Activated naive CD8-positive, alpha-beta T cell (primary cell): ENCODE measurements around the gene SDHAF3.
"Not testable (repeated sequence)": the region's sequence is repeated elsewhere in the genome, so short reads cannot be mapped to it uniquely, and the experiment has no call there.

Experiments used
- H3K27ac Mint-ChIP-seq: one replicate; pipeline ENCODE4 v1.8.0; 2021; ENCODE audit warnings: mixed read lengths
- H3K27me3 Mint-ChIP-seq: one replicate; pipeline ENCODE4 v1.8.0; 2021; ENCODE audit warnings: mixed read lengths
- H3K36me3 Mint-ChIP-seq: one replicate; pipeline ENCODE4 v1.8.0; 2021; ENCODE audit warnings: mixed read lengths
- H3K4me1 Mint-ChIP-seq: one replicate; pipeline ENCODE4 v1.8.0; 2021; ENCODE audit warnings: low read depth, mixed read lengths
- H3K4me3 Mint-ChIP-seq: one replicate; pipeline ENCODE4 v1.8.0; 2021; ENCODE audit warnings: mild to moderate bottlenecking, mixed read lengths
- H3K9me3 Mint-ChIP-seq: one replicate; pipeline ENCODE4 v1.8.0; 2021; ENCODE audit warnings: low read depth, mixed read lengths

Gene SDHAF3

DNA sequence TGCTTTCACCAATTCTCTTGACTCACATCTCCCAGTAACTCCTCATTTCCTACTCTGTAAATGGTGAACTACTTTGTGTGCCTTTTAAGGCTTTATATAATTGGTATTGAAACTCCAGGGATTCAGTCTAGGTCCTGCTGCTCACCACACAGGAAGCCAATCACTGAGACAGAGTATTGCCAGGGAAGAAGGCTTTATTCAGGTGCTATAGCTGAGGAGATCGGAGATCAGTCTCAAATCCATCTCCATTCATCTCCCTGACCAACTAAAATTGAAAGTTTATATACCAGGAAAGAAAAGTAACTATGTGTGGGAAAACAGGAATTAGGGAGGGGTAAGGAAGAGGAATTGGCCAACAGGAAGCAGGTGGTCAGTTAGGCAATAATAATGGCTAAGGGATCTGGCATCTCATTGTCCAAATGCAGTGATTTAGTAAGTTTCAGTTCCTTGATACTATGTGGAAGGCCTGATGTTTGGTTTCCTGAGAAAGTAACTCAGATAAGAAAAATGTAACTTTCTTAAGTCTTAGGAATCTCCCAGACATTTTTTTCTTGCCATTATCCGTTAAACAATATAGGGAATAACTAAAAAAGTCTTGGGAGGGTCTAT lies 10.2 kb upstream of the SDHAF3 start:
- H3K27ac Mint-ChIP-seq: no peak overlapping the region
- peaks cover 9% of the 10 kb centered on the region for H3K36me3 Mint-ChIP-seq

DNA sequence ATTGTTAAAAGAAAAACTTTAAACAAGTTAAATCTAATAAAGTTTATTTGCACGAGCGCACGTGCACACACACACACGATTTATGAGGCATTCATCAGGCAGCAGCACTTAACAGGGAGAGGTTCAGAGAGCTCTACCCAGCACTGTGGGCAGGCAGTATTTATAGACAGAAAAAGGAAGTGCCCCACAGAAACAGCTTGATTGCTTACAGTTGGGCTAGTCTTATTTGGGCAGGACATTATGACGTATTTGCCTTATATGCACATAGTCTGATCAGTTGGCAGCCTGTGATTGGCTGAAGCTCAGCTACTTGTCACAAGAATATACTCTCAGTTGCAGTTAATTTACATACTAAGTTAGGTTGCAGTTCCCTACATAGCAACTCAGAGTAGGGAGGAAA lies 1.2 kb upstream of the SDHAF3 start:
- Mint-ChIP-seq H3K4me1 (peaks cover 37% of the 10 kb centered on the region), H3K27me3 (no peaks in the 10 kb centered on the region), H3K36me3 (peaks cover 3% of the 10 kb centered on the region), H3K9me3 (no peaks in the 10 kb centered on the region), H3K4me3 (peak overlapping the region; percentile 97), H3K27ac (peak overlapping the region; percentile 95)

More for the DNA sequence above, 10.2 kb upstream of the SDHAF3 start:
- Mint-ChIP-seq H3K27me3 (peaks cover 11% of the 10 kb centered on the region), H3K9me3 (peaks cover 9% of the 10 kb centered on the region), H3K4me1 (no peaks in the 10 kb centered on the region), H3K4me3 (no peak overlapping the region)

DNA sequence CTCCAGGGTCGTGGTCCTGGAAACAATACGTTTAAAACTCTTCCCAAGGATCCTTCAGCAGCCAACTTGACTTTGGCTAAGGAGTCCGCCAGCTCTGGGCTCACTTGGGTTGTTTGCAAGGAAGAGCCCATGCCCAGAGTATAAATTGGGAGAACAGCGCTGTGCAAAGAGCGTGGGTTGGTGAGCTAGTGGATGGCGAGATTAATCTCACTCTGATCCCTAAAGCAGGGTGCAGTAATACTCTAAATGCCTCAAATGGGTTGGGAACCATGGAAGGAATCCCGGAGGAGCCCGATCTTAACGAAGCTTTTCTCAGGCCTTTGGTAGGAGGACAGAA lies 495 bp upstream of the SDHAF3 start:
- Mint-ChIP-seq H3K4me1 (peaks cover 40% of the 10 kb centered on the region), H3K27me3 (no peaks in the 10 kb centered on the region), H3K27ac (peak overlapping the region; percentile 95), H3K9me3 (no peaks in the 10 kb centered on the region), H3K36me3 (peaks cover 6% of the 10 kb centered on the region), H3K4me3 (peak overlapping the region; percentile 97)

DNA sequence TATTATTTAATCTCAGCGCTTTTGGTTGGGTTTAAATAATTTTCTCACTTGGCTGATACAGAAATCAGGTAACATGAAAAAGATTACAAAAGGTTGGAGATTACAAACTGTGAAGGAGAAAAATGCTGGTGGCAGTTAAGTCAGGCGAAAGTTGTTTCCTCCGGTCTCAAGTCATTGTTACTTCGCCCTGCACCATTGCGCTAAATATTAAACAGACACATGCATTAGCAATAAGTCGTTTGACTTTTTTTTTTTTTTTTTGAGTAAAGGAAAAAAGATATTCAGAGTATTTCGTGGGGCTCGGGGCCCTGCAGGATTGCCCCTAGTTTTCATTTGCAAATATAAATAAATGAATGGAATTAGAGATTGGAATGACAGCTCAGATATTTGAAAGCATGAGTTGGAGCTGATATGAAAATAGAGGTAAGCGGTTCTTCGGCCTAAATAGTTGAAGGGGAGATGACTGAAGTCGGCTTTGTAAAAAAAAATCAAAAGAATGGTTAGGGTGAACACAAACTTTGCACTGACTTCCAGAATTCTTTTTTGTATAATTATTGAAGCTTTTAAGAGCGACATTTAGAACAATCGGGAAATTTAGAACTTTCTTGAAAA lies 914 bp downstream of the SDHAF3 start:
- peak overlapping the region; percentile 97 for H3K4me3 Mint-ChIP-seq
- H3K36me3 Mint-ChIP-seq: peaks cover 8% of the 10 kb centered on the region
- peak overlapping the region; percentile 95 for H3K27ac Mint-ChIP-seq
- no peaks in the 10 kb centered on the region for H3K27me3 Mint-ChIP-seq
- H3K9me3 Mint-ChIP-seq: no peaks in the 10 kb centered on the region
- peaks cover 42% of the 10 kb centered on the region for H3K4me1 Mint-ChIP-seq

DNA sequence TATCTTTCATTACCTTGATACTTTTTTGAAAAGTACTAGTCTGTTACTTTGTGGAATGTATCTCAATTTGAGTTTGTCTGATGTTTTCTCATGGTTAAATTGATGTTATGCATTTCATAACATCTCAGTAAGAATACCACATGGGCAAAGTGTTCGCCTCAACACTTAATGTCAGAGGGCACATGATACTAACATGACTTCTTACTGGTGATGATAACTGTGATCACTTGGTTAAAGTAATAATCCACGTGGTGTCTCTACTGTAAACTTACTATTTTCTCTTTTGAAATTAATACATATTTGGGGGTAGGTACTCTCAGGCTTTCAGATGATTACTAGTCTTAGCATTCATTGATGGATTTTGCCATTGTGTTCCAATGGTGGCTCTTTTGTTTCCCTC lies 2.2 kb downstream of the SDHAF3 start:
- no peaks in the 10 kb centered on the region for H3K9me3 Mint-ChIP-seq
- H3K27ac Mint-ChIP-seq: no peak overlapping the region
- H3K27me3 Mint-ChIP-seq: no peaks in the 10 kb centered on the region
- H3K36me3 Mint-ChIP-seq: peaks cover 13% of the 10 kb centered on the region
- peak overlapping the region; percentile 46 for H3K4me3 Mint-ChIP-seq
- peaks cover 46% of the 10 kb centered on the region for H3K4me1 Mint-ChIP-seq

DNA sequence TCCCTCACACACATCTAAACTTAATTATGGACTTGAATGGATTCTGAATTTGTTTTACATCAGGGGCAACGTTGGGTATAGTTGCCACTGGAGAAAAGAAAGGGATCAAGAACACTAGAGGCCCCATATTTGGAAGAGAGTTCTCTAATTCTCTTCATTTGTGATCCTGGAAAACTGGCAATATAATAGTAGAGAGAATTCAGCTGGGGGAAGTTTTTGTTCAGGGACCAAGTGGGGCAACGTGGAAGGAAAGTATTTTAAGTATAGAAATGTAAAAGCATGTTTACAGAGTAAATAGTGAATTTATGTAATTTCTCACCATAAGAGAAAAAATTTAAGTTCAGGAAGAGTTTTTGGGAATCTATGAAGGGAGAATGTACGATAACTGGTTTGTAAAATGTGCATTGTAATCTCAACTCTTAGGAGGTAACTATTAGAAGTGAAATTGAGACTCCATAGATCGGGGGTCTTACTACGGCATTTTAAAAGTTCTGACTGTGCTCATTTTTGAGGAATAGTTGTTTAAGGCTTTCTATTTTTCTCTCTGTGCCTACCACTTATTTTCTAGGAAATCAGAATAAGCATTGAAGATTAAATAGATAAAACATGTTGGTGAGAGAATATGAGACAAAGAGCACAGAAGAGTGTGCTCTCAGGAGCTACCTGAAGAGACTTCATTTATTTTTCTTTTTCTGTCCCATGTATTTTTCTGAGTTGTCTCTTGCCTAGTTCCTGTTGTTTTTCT lies 3.4 kb downstream of the SDHAF3 start:
- H3K27me3 Mint-ChIP-seq: no peaks in the 10 kb centered on the region
- peaks cover 50% of the 10 kb centered on the region for H3K4me1 Mint-ChIP-seq
- H3K4me3 Mint-ChIP-seq: no peak overlapping the region
- peaks cover 7% of the 10 kb centered on the region for H3K9me3 Mint-ChIP-seq
- no peak overlapping the region for H3K27ac Mint-ChIP-seq
- H3K36me3 Mint-ChIP-seq: peaks cover 20% of the 10 kb centered on the region

DNA sequence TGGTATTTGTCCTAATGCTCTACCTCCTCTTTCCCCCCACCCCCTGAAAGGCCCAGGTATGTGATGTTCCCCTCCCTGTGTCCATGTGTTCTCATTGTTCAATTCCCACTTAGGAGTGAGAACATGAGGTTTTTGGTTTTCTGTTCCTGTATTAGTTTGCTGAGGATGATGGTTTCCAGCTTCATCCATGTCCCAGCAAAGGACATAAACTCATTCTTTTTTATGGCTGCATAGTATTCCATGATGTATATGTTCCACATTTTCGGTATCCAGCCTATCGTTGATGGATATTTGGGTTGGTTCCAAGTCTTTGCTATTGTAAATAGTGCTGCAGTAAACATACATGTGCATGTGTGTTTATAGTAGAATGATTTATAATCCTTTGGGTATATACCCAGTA lies 5.6 kb downstream of the SDHAF3 start:
- not testable (repeated sequence) for H3K27me3 Mint-ChIP-seq, H3K4me3 Mint-ChIP-seq, H3K9me3 Mint-ChIP-seq, H3K27ac Mint-ChIP-seq
- Mint-ChIP-seq H3K36me3 (peaks cover 20% of the 10 kb centered on the region), H3K4me1 (peaks cover 41% of the 10 kb centered on the region)

DNA sequence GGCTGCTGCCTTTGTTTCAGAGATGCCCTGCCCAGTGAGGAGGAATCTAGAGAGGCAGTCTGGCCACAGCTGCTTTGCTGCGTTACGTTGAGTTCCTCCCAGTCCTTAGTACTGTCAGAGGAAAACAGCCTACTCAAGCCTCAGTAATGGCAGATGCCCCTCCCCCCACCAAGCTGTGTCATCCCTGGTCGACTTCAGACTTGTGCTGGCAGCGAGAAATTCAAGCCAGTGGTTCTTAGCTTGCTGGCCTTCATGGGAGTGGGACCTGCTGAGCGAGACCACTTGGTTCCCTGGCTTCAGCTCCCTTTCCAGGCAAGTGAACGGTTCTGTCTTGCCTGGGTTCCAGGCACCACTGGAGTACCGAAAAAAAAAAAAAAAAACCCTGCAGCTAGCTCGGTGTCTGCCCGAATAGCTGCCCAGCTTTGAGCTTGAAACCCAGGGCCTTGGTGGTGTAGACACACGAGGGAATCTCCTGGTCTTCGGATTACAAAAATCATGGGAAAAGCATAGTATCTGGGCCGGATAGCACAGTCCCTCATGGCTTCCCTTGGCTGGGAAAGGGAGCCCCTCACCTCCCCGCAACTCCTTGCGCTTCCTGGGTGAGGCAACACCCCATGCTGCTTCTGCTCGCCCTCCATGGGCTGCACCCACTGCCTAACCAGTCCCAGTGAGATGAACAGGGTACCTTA lies 9.1 kb downstream of the SDHAF3 start:
- no peaks in the 10 kb centered on the region for H3K27me3 Mint-ChIP-seq
- peaks cover 16% of the 10 kb centered on the region for H3K36me3 Mint-ChIP-seq
- H3K27ac Mint-ChIP-seq: no peak overlapping the region
- H3K4me3 Mint-ChIP-seq: no peak overlapping the region
- peaks cover 7% of the 10 kb centered on the region for H3K9me3 Mint-ChIP-seq
- H3K4me1 Mint-ChIP-seq: peaks cover 26% of the 10 kb centered on the region

DNA sequence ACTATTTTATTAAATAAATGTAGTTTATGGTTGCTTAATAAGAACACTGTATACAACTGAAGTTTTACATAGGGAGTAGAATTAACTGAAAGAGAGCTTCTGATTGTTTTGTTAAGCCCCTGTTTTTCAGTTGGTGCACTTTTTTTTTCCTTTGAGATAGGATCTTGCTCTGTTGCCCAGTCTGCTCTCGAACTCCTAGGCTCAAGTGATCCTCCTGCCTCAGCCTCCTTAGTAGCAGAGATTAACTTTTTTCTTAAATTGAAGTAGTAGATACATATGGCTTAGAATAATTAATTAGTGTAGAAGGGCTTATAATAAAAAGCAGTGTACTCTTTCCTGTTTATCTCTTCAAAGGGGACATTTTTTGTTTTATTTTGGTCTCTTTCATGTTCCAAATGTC lies 11.2 kb downstream of the SDHAF3 start:
- H3K9me3 Mint-ChIP-seq: peaks cover 7% of the 10 kb centered on the region
- no peak overlapping the region for H3K27ac Mint-ChIP-seq
- H3K4me1 Mint-ChIP-seq: peaks cover 29% of the 10 kb centered on the region
- peaks cover 14% of the 10 kb centered on the region for H3K36me3 Mint-ChIP-seq
- no peaks in the 10 kb centered on the region for H3K27me3 Mint-ChIP-seq
- no peak overlapping the region for H3K4me3 Mint-ChIP-seq

DNA sequence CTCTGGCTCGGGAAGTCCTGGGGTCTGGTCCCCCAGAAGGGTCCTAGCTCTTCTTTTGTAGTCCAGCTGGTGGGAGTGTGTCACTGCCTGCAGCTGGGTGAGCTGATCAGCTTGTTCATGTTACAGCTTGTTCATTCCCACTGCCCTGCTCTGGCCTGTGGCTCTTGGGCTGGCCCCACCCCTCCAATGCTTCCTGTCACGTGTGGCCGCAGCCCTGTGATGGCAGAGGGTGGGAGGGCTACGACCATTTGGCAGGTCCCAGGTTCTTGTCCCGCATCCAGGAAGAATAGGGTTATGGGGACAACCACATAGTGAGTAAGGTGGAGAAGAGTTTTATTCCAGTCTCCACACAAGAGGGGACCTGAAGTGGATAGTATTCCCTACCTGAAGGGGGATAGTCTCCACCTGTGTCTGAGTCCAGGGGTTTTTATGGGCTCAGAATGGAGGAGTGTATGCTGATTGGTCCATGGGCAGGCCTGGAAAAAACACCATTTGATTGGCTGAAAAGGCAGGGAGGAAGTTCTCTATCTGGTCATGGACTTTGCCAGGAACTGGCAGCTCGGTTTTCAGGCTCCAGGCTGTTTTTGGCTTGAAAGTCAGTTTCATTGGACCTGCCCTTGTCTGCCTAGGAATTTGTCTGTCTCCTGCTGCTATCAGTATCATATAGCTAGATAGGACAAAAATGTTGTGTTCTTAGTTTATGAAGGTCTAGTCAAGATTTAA lies 13.1 kb downstream of the SDHAF3 start:
- Mint-ChIP-seq H3K27me3 (no peaks in the 10 kb centered on the region), H3K4me3 (no peak overlapping the region), H3K9me3 (peaks cover under 1% of the 10 kb centered on the region), H3K4me1 (peaks cover 26% of the 10 kb centered on the region), H3K36me3 (peaks cover 2% of the 10 kb centered on the region), H3K27ac (no peak overlapping the region)

DNA sequence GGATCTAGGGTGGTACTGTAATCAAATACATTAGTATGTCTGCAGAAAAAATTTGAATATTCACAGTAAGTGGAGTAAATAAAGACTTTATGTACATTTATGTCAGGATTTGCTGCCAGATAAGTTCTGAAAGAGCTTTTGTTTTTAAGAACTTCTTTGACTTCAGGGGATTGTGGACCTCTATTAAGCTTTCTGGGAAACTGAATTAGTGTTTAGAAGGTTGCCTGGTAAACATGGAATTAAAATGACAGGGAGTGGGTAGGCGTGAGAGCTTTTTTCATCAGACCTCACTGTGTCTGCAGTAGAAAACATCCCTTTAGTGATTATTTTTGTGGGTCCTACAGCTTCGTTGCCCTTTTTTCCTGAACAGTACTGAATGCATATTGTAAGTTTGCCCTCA lies 15.7 kb downstream of the SDHAF3 start:
- H3K4me3 Mint-ChIP-seq: no peak overlapping the region
- H3K27ac Mint-ChIP-seq: no peak overlapping the region
- H3K4me1 Mint-ChIP-seq: peaks cover 23% of the 10 kb centered on the region
- no peaks in the 10 kb centered on the region for H3K9me3 Mint-ChIP-seq
- H3K27me3 Mint-ChIP-seq: no peaks in the 10 kb centered on the region
- H3K36me3 Mint-ChIP-seq: peaks cover 6% of the 10 kb centered on the region

DNA sequence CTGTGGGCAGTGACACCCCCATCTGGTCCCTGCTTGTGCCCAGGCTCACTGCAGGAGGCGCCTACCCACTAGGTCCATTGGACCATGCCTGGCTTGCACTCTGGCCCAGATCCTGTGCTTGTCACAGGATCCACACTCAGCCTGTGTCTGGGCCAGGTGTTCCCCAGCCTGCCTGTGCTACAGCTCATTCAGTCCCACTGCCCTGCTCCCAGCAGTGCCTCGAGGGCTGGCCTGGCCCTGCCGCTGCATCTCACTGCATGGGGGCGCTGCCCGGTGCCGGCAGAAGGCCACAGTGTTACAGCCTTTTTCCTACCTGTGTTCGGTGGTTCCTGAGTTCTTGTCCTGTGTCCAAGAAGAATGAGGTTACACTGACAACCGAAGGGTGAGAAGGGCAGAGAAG lies 21.3 kb downstream of the SDHAF3 start:
- H3K36me3 Mint-ChIP-seq: peaks cover 34% of the 10 kb centered on the region
- no peak overlapping the region for H3K4me3 Mint-ChIP-seq
- H3K27me3 Mint-ChIP-seq: no peaks in the 10 kb centered on the region
- peaks cover 5% of the 10 kb centered on the region for H3K9me3 Mint-ChIP-seq
- peaks cover 4% of the 10 kb centered on the region for H3K4me1 Mint-ChIP-seq
- H3K27ac Mint-ChIP-seq: no peak overlapping the region

DNA sequence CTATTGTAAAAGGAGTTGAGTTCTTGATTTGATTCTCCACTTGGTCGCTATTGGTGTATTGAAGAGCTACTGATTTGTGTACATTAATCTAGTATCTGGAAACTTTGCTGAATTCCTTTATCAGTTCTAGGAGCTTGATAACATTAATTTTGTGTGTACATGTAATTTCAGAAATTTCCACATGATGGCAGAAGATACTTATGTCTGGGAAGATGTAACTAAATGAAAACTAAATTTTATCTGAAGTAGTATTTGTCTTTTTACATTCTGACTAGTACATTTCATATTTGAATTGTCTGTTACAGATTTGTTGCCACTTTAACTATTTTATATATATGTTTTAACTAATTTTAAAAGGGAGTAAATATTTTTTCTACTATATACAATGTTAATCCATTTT lies 27.6 kb downstream of the SDHAF3 start:
- Mint-ChIP-seq H3K4me1 (peaks cover 2% of the 10 kb centered on the region), H3K27me3 (no peaks in the 10 kb centered on the region), H3K27ac (no peak overlapping the region), H3K4me3 (no peak overlapping the region), H3K9me3 (peaks cover under 1% of the 10 kb centered on the region), H3K36me3 (peaks cover 19% of the 10 kb centered on the region)

DNA sequence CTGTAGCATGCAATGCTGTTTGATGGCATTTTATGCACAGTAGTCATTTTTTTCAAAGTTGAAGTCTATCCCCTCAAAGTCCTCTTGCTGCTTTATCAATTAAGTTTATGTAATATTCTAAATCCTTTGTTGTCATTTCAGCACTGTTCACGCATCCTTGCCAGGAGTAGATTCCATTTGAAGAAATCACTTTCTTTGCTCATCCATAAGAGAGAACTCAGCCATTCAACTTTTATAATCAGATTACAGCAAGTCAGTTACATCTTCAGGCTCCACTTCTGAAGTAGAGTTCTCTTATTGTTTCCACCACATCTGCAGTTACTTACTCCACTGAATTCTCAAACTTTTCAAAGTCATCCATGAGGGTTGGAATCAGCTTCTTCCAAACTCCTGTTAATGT lies 32.3 kb downstream of the SDHAF3 start:
- Mint-ChIP-seq H3K9me3 (no peaks in the 10 kb centered on the region), H3K36me3 (peaks cover 15% of the 10 kb centered on the region), H3K4me3 (no peak overlapping the region), H3K4me1 (peaks cover 8% of the 10 kb centered on the region), H3K27me3 (no peaks in the 10 kb centered on the region), H3K27ac (no peak overlapping the region)
